Measurements from ENCODE around the gene ATP6V1C2. TPM values are rescaled to one million over a fixed set of nuclear protein-coding genes. Genes with fewer than 3 reads are reported as not detected.
A peak's percentile ranks its signal among the peaks of the same experiment; 100 is the strongest.

The ATP6V1C2 gene
- total RNA-seq, 4 donors from 2014 or later, result 0.47 to 37.1 (median 0.54) TPM; not detected in 1

GRCh38 chr2:10750610-10751009 is 29.2 kb downstream of the ATP6V1C2 start:
- Histone ChIP-seq H3K27me3 (no peaks in the 10 kb centered on the region), H3K27ac (no peak overlapping the region), H3K9me3 (no peaks in the 10 kb centered on the region), H3K36me3 (no peaks in the 10 kb centered on the region), H3K4me1 (no peaks in the 10 kb centered on the region), H3K4me3 (no peak overlapping the region)
- TF ChIP-seq CTCF (IDR thresholded peaks at IDR 0.05), result no peak
- TF ChIP-seq POLR2A (IDR thresholded peaks at IDR 0.05), result no peak
- no peak for DNase-seq

GRCh38 chr2:10752236-10752635 is 30.8 kb downstream of the ATP6V1C2 start:
- Histone ChIP-seq H3K4me3 (no peak overlapping the region), H3K4me1 (no peaks in the 10 kb centered on the region), H3K36me3 (no peaks in the 10 kb centered on the region), H3K9me3 (no peaks in the 10 kb centered on the region), H3K27ac (no peak overlapping the region), H3K27me3 (no peaks in the 10 kb centered on the region)
- DNase-seq, result peak in 2 of 3 donors; percentile 56 to 57
- no peak for TF ChIP-seq POLR2A (IDR thresholded peaks at IDR 0.05)
- no peak for TF ChIP-seq CTCF (IDR thresholded peaks at IDR 0.05)

- H3K4me1 ChIP-seq, result no peaks in the 10 kb centered on the region
- H3K4me3 ChIP-seq, result no peak overlapping the region
- no peaks in the 10 kb centered on the region for H3K9me3 ChIP-seq
- no peak for TF ChIP-seq POLR2A (IDR thresholded peaks at IDR 0.05)
- TF ChIP-seq CTCF (IDR thresholded peaks at IDR 0.05), result no peak
- no peaks in the 10 kb centered on the region for H3K27me3 ChIP-seq
- DNase-seq, result no peak
- peak overlapping the region in 1 of 4 donors; percentile 60 for H3K27ac ChIP-seq
- H3K36me3 ChIP-seq, result no peaks in the 10 kb centered on the region
These were observed 31.7 kb downstream of the ATP6V1C2 start for GRCh38 chr2:10753156-10753555.

- Histone ChIP-seq H3K27me3 (no peaks in the 10 kb centered on the region), H3K4me3 (no peak overlapping the region), H3K27ac (no peak overlapping the region), H3K4me1 (no peaks in the 10 kb centered on the region), H3K36me3 (no peaks in the 10 kb centered on the region), H3K9me3 (no peaks in the 10 kb centered on the region)
- no peak for TF ChIP-seq CTCF (IDR thresholded peaks at IDR 0.05)
- no peak for TF ChIP-seq POLR2A (IDR thresholded peaks at IDR 0.05)
- DNase-seq, result no peak
These were observed 32.4 kb downstream of the ATP6V1C2 start for GRCh38 chr2:10753876-10754275.

GRCh38 chr2:10755621-10756020 is 34.2 kb downstream of the ATP6V1C2 start:
- Histone ChIP-seq H3K27ac (no peak overlapping the region), H3K27me3 (no peaks in the 10 kb centered on the region), H3K4me1 (no peaks in the 10 kb centered on the region), H3K4me3 (no peak overlapping the region), H3K36me3 (no peaks in the 10 kb centered on the region), H3K9me3 (no peaks in the 10 kb centered on the region)
- TF ChIP-seq POLR2A (IDR thresholded peaks at IDR 0.05), result no peak
- no peak for TF ChIP-seq CTCF (IDR thresholded peaks at IDR 0.05)
- DNase-seq, result no peak

- Histone ChIP-seq H3K27me3 (no peaks in the 10 kb centered on the region), H3K9me3 (no peaks in the 10 kb centered on the region), H3K36me3 (no peaks in the 10 kb centered on the region), H3K4me1 (no peaks in the 10 kb centered on the region), H3K27ac (no peak overlapping the region), H3K4me3 (no peak overlapping the region)
- no peak for TF ChIP-seq POLR2A (IDR thresholded peaks at IDR 0.05)
- TF ChIP-seq CTCF (IDR thresholded peaks at IDR 0.05), result no peak
- no peak for DNase-seq
These were observed 36.4 kb downstream of the ATP6V1C2 start for GRCh38 chr2:10757814-10758286.
